ENCODE data around the gene MIEF1. TPM values are rescaled to one million over a fixed set of nuclear protein-coding genes. Genes with fewer than 3 reads are reported as not detected.

The MIEF1 gene
- total and polyA plus RNA-seq, 2 donors (not counting 1 experiment from before 2014, with no cell fraction given): 9.8 to 37.2 TPM

- POLR2A ChIA-PET: interaction anchor here (0.9 kb wide), 1 partner anchor 500 kb away, joined by 4 read pairs; no protein-coding TSS in a partner anchor
- H3K4me3 ChIP-seq (ENCODE audit: control extremely low read depth in 1 of 5, extremely low read depth in 1 of 5, insufficient read depth in 1 of 5, low read depth in 2 of 5, low read length in 4 of 5): no peak overlapping the region
- no peak overlapping the region for H3K4me3 Mint-ChIP-seq
- no peaks in the 10 kb centered on the region for H3K9me3 ChIP-seq (ENCODE audit: control extremely low read depth in 1 of 3, control insufficient read depth in 2 of 3, insufficient read depth in 1 of 3, low read length in 2 of 3)
- H4K20me1 ChIP-seq (ENCODE audit: control insufficient read depth, insufficient read depth, low read length, poor library complexity, severe bottlenecking): peaks cover 5% of the 10 kb centered on the region
- WGBS (ENCODE audit: insufficient coverage): 79% methylated on average over 8 of the region's 8 CpGs
- H3K4me1 ChIP-seq (ENCODE audit: control insufficient read depth in 2 of 2, insufficient read depth in 2 of 2, low read length in 2 of 2): peaks cover 4 to 16% of the 10 kb centered on the region in 2 donors
- no peak overlapping the region for H3K4me2 ChIP-seq (replicated peaks; ENCODE audit: low read depth, low read length, poor library complexity, severe bottlenecking)
- no peak overlapping the region for H3K27ac ChIP-seq (ENCODE audit: low read length in 2 of 2)
- intact Hi-C loops (cut with micrococcal nuclease): no loop called here
- H3K9ac ChIP-seq (ENCODE audit: low read length): no peak overlapping the region
- H3K9me3 Mint-ChIP-seq (ENCODE audit: insufficient read depth): no peaks in the 10 kb centered on the region
- ATAC-seq (ENCODE audit: low read depth): no peak
- peaks cover 12% of the 10 kb centered on the region for H3K4me1 Mint-ChIP-seq
- peaks cover 0 to 8% (median 0%) of the 10 kb centered on the region in 4 experiments for H3K27me3 ChIP-seq (replicated peaks in 1 of 4; ENCODE audit: control extremely low read depth in 1 of 4, control insufficient read depth in 3 of 4, insufficient read depth in 4 of 4, low read length in 3 of 4)
- H3K27ac Mint-ChIP-seq: no peak overlapping the region
- TF ChIP-seq EZH2 (IDR thresholded peaks at IDR 0.05; ENCODE audit: borderline replicate concordance, insufficient read depth, low read depth, low read length, poor library complexity, severe bottlenecking): no peak
- no peak for TF ChIP-seq CTCF (IDR thresholded peaks at IDR 0.05)
- no peak for DNase-seq
- peaks cover 8% of the 10 kb centered on the region for H3K79me2 ChIP-seq (ENCODE audit: control insufficient read depth, insufficient read depth, low read length)
- no peaks in the 10 kb centered on the region for H3K36me3 ChIP-seq (replicated peaks in 1 of 2; ENCODE audit: control extremely low read depth in 1 of 2, control insufficient read depth in 1 of 2, extremely low read depth in 1 of 2, insufficient read depth in 2 of 2, low read length in 1 of 2)
- H2AFZ ChIP-seq (ENCODE audit: insufficient read depth, low read depth, low read length, poor library complexity, severe bottlenecking): no peak overlapping the region
- peaks cover 5% of the 10 kb centered on the region for H3K27me3 Mint-ChIP-seq
- CTCF ChIA-PET: interaction anchor here (0.7 to 13.4 kb wide), 10 partner anchors 9 to 811 kb away, joined by 3 to 328 read pairs (median 6); partner anchors contain the start of genes ADSL and RPL3
Observed at GRCh38 chr22:39536711-39537110, 34.6 kb downstream of the MIEF1 start.

GRCh38 chr22:39537975-39538374 lies 35.9 kb downstream of the MIEF1 start:
- Histone ChIP-seq H4K20me1 (ENCODE audit: control insufficient read depth, insufficient read depth, low read length, poor library complexity, severe bottlenecking) (no peaks in the 10 kb centered on the region), H3K27ac (ENCODE audit: low read length in 2 of 2) (no peak overlapping the region), H3K36me3 (replicated peaks in 1 of 2; ENCODE audit: control extremely low read depth in 1 of 2, control insufficient read depth in 1 of 2, extremely low read depth in 1 of 2, insufficient read depth in 2 of 2, low read length in 1 of 2) (no peaks in the 10 kb centered on the region), H3K27me3 (replicated peaks in 1 of 4; ENCODE audit: control extremely low read depth in 1 of 4, control insufficient read depth in 3 of 4, insufficient read depth in 4 of 4, low read length in 3 of 4) (peaks cover 0 to 8% (median under 1%) of the 10 kb centered on the region in 4 experiments), H2AFZ (ENCODE audit: insufficient read depth, low read depth, low read length, poor library complexity, severe bottlenecking) (no peak overlapping the region), H3K4me2 (replicated peaks; ENCODE audit: low read depth, low read length, poor library complexity, severe bottlenecking) (no peak overlapping the region), H3K79me2 (ENCODE audit: control insufficient read depth, insufficient read depth, low read length) (no peaks in the 10 kb centered on the region), H3K9me3 (ENCODE audit: control extremely low read depth in 1 of 3, control insufficient read depth in 2 of 3, insufficient read depth in 1 of 3, low read length in 2 of 3) (no peaks in the 10 kb centered on the region), H3K4me3 (ENCODE audit: control extremely low read depth in 1 of 5, extremely low read depth in 1 of 5, insufficient read depth in 1 of 5, low read depth in 2 of 5, low read length in 4 of 5) (no peak overlapping the region), H3K9ac (ENCODE audit: low read length) (no peak overlapping the region), H3K4me1 (ENCODE audit: control insufficient read depth in 2 of 2, insufficient read depth in 2 of 2, low read length in 2 of 2) (peaks cover 0 to 11% of the 10 kb centered on the region in 2 donors)
- Mint-ChIP-seq H3K9me3 (ENCODE audit: insufficient read depth) (no peaks in the 10 kb centered on the region), H3K4me1 (peaks cover 2% of the 10 kb centered on the region), H3K4me3 (no peak overlapping the region), H3K27me3 (peaks cover 10% of the 10 kb centered on the region), H3K27ac (no peak overlapping the region)
- no peak for TF ChIP-seq CTCF (IDR thresholded peaks at IDR 0.05)
- no peak for TF ChIP-seq EZH2 (IDR thresholded peaks at IDR 0.05; ENCODE audit: borderline replicate concordance, insufficient read depth, low read depth, low read length, poor library complexity, severe bottlenecking)
- ATAC-seq (ENCODE audit: low read depth): no peak
- no peak for DNase-seq
- WGBS (ENCODE audit: insufficient coverage): no CpG with 5 or more reads among the region's 2 CpGs
- intact Hi-C loops (cut with micrococcal nuclease): no loop called here
- ChIA-PET POLR2A (no interaction called here), CTCF (interaction anchor here (1.1 to 13.4 kb wide), 5 partner anchors 14 to 499 kb away, joined by 3 to 328 read pairs (median 4); no protein-coding TSS in a partner anchor)

Data from B cell (primary cell).